NCI-H345 (cell line): ENCODE results near the gene PSMG2.
A peak's percentile ranks its signal among the peaks of the same experiment; 100 is the strongest.
"Not testable (repeated sequence)": the region's sequence is repeated elsewhere in the genome, so short reads cannot be mapped to it uniquely, and the experiment has no call there.

ENCODE experiments used
- DNase-seq: peaks from one replicate; lab custom pipeline; 2025; lab: John Stamatoyannopoulos, UW

Gene PSMG2

DNA sequence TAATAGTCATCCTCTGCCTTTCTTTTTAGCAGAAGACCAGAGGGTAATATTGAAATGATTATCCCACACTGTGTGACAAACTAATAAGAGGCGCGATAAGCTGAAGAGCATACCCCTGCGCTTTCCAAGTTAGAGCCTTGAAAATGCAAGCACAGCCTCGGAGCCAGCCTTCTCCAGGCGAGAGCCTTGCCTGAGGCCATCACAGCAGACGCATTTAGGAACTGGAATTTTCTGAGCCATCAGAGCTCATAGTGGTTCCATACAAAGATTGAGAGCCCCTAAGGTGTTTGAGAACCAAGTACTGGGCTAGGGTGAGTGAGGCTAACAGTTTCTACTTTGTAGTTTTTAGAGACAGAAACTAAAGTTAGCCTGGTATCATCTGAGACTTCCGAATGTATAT is 19.9 kb downstream of the PSMG2 start:
- no peak for DNase-seq

DNA sequence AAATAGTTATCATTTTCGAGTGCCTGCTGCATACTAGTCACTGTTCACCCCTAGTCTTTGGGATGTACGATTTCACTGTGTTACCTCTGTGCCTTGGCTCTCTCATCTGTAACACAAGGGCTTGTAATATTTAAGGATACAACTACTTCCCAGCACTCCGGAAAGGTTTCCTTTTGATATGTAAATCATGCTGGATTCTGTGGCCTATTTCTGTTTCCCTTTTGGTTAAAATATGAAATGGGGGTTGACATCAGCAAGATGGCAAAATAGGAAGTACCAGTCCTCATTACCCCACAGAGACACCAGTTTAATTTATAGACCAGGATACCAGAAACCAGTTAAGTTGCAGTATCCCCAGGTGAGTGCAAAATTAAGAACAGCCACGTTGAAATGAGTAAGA is 23.5 kb downstream of the PSMG2 start:
- no peak for DNase-seq

DNA sequence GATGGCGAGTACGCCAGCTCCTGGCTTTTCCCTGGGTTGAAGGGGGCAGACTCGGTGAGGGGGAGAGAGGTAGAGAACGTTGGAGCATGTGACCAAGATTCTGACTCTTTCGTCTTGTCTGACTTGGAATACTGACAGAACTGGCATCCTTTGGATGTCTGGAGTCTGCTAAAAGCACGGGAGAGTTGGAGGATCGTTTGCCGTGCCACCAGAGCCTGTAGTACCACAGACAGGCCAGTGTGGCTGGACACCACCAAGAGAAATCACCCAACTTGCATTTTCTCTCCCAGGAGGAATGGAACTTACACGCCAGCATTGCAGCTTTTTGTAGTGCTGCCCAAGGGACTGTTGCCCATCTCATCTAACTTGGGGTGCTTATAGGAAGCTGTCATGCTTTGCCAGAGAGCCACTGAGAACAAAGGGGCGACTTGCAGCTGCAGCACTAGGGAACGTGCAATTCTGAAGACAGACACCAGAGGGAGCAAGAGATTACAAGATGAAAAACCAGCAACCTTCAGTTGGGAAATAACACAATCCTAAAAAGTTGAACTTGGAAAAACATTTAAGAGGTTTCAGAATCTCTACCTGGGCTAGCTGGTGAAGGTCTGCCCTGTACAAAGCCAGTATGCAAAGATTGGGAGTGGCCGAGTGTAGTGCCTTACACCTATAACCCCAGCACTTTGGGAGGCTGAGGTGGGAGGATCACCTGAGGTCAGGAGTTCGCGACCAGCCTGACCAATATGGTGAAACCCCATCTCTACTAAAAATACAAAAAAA is 24.1 kb downstream of the PSMG2 start:
- peak; percentile 59 for DNase-seq

DNA sequence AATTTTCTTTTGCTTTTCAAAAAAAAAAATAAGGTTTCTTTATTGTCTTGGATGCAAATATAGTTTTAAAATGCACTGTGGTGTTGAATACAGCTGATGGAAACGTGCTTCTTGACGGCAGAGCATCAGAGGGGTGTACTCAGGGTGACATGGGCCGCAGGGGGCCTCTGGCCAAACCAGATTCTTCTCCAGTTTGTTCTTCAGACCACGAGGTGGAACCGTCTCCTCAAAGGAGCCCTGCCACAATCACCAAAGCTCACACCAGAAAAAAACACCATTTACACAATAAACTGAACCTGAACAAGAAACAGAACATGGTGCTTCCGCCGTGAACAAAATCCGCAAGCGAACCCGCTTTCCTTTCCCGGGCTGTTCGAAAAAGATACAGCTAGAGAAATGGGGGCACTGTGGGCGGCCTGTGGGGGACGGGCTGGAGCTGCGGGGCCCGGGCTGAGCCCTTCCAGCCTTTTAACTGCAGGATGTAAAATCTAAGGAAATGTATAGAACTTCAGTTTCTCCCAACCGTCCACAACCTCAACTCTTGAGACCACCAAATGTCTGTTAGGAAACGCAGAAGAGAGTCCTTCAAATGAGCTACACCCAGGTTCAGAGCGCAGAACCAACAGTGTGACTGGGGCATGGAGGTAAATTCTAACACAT is 34.5 kb downstream of the PSMG2 start:
- no peak for DNase-seq

DNA sequence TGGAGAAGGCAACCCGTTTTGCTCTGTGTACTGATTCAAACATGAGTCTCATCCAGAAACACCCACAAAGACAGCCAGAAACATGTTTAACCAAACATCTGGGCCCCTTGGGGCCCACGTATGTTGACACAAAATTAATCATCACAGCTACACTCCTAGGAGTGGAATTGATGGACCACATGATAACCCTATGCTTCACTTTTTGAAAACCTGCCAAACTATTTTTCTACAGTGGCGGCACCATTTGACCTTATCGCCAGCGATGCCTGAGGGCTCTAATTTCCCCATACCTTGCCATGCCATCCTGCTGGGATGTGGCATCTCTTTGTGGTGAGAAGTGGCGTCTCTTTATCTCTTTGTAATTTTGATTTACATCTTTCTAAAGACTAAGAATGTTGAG is 38.5 kb downstream of the PSMG2 start:
- peak; percentile 94 for DNase-seq

DNA sequence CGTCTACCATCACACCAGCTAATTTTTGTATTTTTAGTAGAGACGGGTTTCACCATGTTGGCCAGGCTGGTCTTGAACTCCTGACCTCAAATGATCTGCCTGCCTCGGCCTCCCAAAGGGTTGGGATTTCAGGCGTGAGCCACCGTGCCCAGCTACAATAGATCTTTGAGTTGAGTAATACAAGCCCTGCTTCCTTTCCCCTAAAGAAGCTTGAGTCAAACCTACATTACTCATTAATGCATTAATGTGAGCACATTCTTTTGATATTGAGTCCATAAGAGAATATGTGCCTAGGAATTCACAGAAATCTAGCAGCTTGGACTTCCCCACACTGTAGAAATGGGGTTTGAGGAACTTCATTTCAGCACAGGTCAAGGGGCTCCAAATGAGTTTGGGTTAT is 39.6 kb downstream of the PSMG2 start:
- no peak for DNase-seq

DNA sequence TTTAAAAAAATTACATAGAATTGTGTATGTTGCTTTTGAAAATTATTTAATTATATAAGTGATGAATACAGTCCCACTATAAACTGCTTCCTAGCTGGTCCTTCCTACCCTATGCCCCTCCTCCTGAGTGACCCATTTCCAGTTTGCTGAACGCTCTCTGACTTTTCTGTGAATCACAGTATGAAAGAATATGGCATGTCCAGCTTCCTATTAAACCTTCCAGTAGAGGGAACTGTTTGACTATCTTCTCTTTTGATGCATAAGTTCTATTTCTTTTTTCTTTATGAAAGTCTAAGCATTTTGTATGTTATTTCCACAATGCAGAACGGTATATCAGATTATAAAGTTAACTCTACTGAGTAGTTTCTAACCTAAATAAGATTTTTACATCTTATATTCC is 41.3 kb downstream of the PSMG2 start:
- DNase-seq = peak; percentile 28

DNA sequence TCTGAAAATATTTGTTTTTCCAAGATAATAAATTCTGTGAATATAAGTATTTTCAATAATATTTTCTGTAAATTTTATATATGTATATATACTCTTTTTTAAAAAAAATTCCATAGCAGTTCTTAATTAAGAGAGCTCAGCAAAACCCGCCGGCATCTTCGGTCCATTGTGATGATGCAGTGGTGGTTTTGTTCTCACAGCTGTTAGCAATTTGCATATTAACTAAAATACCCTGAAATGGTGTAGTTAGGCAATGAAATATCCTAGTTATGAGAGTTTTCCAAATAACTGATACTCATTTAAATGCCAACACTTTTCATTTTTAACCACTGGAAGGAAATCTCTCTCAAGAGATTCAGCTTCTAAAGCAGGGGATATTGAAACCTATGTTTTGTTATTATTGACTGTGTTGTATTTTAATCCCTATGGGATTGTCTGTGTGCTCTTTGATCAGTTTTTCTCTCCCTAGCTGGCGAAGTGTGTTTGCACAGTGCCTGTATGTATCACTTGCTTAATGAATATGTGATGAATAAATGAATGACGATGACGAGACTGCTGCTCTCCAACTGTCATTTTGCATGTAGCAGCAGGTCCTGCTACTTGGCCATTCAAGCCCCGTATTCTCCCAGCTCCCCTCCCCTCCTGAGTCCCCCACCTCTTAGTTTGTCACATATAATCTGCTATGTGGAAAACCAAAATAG is 42.4 kb downstream of the PSMG2 start:
- DNase-seq = no peak

DNA sequence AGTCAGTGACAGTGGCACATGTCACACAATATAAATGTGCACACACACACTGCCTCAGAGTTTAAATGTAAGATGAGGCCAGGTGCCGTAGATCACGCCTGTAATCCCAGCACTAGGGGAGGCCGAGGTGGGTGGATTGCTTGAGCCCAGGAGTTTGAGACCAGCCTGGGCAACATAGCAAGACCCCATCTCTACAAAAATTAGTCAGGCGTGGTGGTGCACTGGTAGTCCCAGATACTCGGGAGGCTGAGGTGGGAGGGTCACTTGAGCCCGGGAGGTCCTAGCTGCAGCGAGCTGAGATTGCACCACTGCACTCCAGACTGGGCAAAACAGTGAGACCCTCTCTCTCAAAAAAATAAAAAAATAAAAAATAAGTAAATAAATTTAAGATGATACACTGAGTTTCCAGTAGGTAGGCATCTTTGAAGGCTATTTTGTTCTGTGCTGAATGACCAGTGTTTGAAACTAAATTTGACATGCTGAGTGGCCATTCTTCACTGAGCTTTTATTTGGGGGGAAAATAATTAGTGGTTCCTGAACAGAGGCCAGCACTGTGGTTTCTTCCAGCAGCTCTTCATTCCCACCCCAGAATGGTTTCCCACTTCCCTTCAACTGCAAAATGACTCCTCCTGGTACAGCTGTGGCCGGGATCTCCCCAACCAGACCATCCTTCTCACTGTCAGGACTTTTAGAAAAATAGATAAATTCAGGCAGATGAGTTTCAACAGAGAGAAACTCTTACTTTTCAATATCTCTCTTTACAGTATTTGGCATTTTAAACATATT is 44.9 kb downstream of the PSMG2 start:
- no peak for DNase-seq

DNA sequence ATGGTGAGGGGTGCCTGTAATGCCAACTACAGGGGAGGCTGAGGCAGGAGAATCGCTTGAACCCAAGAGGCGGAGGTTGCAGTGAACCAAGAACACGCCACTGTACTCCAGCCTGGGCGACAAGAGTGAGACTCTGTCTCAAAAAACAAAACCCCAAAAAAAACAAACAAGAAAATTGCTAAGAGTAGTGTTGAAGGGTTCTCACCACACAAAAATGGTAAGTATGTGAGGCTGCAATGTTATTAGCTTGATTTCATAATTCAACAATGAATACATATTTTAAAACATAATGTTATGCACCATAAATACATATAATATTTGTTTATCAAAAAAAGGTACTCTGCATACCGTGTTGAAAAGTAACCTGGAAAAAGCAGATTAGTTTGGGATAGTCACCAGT is 45.8 kb downstream of the PSMG2 start:
- no peak for DNase-seq

DNA sequence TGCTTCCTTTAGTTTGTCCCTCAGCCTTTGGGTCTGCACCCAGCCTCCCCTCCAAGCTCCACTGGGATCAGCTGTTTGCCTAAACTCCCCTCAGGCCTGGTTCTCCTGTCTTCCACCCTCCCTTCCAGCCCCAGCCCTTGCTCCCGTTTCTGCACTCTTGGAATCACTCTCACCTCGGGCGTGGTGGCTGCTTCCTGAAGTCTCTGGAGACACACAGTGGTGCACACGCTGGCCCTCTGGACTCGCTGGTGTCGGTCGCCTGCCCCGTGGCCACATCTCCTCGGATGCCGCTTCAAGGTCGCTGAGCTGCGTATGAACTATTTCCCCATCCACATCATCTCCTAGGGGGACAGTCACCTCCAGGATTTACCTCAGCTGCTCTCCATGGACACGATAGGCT is 46.3 kb downstream of the PSMG2 start:
- no peak for DNase-seq

DNA sequence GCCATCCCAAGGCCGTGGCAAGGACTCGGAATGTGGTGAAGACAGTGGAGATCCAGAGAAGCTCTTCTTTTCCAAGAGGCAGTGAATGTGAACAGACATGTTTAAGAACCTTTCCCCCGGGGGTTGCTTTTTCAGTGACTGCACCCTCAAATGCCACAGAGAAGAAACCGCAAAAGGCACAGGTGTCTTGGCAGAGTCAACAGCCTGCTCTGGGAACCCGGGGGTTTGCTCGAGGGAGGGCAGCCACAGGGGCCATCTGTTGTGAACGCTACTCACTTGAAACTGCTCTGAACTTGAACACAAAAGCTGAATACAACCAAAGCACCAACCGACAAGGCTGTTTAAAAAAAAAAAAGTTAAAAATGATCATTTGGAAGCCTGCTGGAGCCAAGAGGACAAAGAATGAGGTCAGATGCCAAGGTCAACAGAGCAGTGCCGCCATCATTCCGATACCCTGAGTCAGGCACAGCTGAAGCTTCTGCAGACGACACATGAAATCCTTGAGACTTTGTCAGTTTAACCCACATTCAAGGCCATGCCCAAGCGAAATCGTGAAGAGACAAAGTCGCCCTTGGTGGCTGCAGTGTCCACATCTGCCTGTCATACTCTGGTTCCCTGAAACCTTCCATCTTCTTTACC is 47.4 kb downstream of the PSMG2 start:
- DNase-seq = no peak

DNA sequence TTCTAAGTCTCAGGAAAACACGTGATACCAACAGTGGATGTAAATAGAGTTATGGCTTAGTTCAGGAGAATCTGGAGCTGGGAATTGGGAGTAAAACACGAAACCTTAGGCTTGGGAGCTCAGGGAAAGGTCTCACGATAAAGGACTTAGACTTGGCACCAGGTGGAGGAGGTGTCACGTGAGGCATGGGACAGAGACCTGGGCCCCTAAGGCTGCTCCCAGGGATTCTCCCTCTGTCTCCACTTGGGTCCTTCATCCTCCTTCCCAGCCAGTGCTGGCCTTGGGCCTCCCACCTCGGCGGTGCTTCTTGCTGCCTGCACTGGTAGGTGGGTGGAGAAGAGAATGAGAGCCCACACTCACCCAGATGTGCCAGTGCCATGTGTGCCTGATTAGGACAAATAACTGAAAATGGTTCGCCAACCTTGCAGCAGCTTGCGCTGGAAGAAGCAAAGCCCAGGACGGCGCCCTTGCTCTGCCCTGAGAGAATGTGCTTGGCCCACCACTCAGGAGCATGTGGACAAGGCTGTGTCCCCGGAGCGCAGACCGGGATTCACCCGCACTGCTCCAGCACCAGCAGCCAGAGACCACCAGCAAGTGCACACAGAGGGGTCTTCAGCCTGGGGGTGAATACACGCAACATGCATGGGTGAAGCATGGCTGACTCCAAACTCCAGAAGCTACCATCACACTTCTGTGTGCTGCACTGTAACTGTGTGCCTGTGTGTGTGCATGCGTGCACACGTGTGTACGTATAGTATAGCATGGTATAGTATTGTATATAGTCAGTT is 48.1 kb downstream of the PSMG2 start:
- DNase-seq = no peak

DNA sequence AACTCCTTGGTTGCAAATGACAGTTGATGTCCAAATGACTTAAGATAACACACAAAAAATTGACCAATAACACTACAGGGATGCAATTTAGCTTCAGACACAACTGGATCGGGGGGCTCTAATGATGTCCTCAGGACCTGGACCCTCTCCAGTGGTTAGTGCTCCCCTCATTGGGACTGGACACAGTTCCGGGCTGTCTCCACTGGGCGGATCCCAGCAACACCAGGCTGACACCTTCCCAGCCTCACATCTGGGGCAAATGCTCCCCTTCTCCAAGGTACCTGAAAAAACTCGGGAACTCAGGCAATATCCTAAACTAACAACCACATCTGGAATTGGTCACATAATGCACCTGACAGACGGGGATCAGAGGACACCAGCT is 48.7 kb downstream of the PSMG2 start:
- DNase-seq = no peak

DNA sequence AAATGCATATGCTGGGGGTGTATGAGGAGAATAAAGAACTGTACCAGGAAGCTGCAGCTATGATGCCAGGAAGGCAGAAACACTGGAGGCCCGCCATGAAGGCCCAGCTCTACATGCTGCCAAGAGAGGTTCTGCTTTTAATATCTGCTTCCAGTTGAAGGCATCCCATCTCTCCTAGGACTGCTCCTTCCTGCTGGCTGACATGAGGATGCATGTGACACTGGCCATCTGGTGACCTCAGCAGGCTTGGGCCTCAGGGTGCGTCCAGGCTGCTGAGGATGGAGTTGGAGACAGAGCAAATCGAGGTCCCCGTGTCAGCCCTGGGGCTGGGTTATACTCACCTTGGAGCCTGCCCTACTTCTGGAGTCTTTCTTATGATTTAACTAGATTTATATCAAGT is 49.0 kb downstream of the PSMG2 start:
- no peak for DNase-seq

DNA sequence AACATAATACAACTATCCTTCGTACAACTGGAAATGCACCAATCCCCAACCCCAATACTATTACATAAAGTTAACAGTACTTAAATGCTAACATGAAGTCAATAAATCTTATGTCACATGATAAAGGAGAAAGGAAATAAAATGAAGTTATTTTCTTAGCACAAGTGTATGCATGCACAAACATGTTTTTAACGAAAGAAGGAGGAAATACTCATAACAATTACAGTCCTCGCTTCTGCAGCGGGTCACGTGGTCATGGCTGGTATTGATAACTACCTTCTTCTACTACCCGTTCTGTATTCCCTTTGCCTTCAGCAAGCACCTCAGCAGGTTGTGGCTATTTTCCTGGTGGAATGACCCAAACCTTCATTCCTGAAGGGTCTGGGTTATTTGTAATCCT is 51.7 kb downstream of the PSMG2 start:
- no peak for DNase-seq

DNA sequence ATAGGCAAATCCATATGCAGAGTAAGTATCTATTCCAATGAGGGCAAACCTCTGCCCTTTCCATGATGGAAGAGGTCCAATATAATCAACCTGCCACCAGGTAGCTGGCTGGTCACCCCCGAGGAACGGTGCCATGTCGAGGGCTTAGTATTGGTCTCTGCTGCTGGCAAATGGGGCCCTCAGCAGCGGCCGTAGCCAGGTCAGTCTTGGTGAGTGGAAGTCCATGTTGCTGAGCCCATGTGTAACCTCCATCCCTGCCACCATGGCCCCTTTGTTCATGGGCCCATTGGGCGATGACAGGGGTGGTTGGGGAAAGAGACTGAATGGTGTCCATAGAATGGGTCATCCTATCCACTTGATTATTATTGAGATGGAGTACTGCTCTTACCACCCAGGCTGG is 52.8 kb downstream of the PSMG2 start:
- DNase-seq = not testable (repeated sequence)

DNA sequence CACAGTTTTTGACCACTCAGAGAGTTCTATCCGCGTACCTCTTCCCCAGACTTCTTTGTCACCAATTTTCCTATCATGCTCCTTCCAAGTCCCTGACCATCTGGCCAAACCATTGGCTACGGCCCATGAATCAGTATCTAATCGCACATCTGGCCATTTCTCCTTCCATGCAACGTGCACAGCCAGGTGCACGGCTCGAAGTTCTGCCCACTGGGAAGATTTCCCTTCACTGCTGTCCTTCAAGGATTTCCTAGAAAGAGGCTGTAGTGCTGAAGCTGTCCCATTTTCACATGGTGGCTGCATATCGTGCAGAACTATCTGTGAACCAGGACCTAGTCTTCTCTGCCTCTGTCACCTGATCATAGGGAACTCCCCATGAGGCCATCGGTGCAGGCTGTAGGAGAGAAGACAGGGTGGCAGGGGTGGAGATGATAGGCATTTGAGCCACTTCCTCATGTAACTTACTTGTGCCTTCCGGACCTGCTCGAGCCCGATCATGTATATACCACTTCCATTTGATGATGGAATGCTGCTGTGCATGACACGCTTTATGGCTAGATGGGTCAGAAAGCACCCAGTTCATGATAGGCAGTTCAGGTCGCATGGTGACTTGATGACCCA is 53.9 kb downstream of the PSMG2 start:
- not testable (repeated sequence) for DNase-seq

DNA sequence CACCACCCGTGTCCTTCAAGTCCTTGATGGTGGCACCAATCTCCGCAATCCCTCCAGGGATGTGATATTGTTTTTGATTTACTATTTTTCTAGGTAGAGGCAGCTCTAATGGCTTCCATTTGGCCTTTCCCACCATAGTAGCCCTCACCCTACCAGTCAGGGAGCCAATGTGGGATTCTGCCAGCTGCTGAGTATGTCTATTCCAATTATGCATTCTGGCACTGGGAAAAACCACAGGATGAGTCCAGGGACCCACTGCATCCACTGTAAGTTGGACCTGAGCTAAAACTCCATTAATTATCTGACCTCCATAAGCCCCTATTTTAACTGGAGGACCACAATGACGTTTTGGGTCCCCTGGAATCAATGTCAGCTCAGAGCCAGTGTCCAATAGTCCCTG is 55.7 kb downstream of the PSMG2 start:
- not testable (repeated sequence) for DNase-seq

DNA sequence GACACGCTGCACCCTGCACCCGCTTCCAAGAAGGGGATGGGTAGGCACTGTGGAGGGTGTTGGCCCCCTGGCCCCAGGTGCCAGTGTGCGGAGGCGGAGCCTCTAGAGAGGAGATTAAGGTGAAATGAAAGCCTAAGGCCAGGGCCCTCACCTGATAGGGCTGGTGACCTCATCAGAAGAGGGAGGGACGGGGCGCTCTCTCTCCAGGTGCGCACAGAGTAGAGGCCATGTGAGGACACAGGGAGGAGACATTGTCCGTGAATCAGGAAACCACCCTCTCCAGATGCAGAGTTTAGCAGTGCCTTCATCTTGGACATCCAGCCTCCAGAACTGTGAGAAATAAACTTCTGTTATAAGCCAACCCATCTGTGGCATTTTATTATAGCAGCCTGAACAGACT is 62.3 kb downstream of the PSMG2 start:
- no peak for DNase-seq

DNA sequence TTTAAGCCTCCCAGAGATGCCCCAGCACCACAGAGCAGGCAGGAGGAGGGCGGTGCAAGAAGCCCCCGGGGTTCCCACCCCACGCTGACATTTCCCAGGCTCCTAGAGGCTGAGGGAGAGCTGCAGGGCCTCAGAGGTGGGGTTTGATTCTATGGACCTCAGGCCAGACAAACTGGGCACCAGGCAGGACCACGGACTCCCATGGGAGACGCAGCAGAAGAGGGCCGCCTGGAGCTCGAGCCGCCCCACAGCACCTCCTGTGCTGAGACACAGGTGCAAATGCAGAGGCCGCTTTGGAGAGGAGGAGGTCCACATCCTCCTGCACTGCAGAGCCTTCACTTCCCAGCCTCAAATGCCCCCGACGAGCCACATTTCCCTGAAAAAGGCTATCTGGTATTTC is 62.7 kb downstream of the PSMG2 start:
- no peak for DNase-seq
